ENCODE measurements around the gene COL26A1.

The COL26A1 gene

GRCh38 chr7:101373812-101374614 is 11.3 kb downstream of the COL26A1 start:
- no peak for DNase-seq

GRCh38 chr7:101374990-101375389 is 12.3 kb downstream of the COL26A1 start:
- no peak for DNase-seq

GRCh38 chr7:101376601-101377000 is 13.9 kb downstream of the COL26A1 start:
- no peak for DNase-seq

GRCh38 chr7:101377189-101377736 is 14.6 kb downstream of the COL26A1 start:
- no peak for DNase-seq

- no peak for DNase-seq
Measured at GRCh38 chr7:101378751-101379174, 16.1 kb downstream of the COL26A1 start.

- no peak for DNase-seq
Measured at GRCh38 chr7:101379302-101379701, 16.6 kb downstream of the COL26A1 start.

- DNase-seq, result no peak
Measured at GRCh38 chr7:101381549-101382111, 19.0 kb downstream of the COL26A1 start.

- no peak for DNase-seq
Measured at GRCh38 chr7:101382937-101383336, 20.3 kb downstream of the COL26A1 start.

GRCh38 chr7:101386177-101386557 is 23.5 kb downstream of the COL26A1 start:
- no peak for DNase-seq

- DNase-seq, result no peak
Measured at GRCh38 chr7:101386558-101387231, 24.0 kb downstream of the COL26A1 start.

GRCh38 chr7:101390901-101391301 is 28.2 kb downstream of the COL26A1 start:
- DNase-seq, result peak; percentile 44

GRCh38 chr7:101391991-101392390 is 29.3 kb downstream of the COL26A1 start:
- no peak for DNase-seq

- DNase-seq, result no peak
Measured at GRCh38 chr7:101393865-101394264, 31.2 kb downstream of the COL26A1 start.

GRCh38 chr7:101395376-101395775 is 32.7 kb downstream of the COL26A1 start:
- no peak for DNase-seq

- no peak for DNase-seq
Measured at GRCh38 chr7:101397243-101397642, 34.6 kb downstream of the COL26A1 start.

- DNase-seq, result no peak
Measured at GRCh38 chr7:101397770-101398324, 35.2 kb downstream of the COL26A1 start.

- no peak for DNase-seq
Measured at GRCh38 chr7:101398396-101399289, 36.0 kb downstream of the COL26A1 start.

GRCh38 chr7:101399759-101400158 is 37.1 kb downstream of the COL26A1 start:
- no peak for DNase-seq

GRCh38 chr7:101400751-101401150 is 38.1 kb downstream of the COL26A1 start:
- no peak for DNase-seq

GRCh38 chr7:101401390-101402080 is 38.9 kb downstream of the COL26A1 start:
- DNase-seq, result no peak

GRCh38 chr7:101402081-101402779 is 39.6 kb downstream of the COL26A1 start:
- DNase-seq, result no peak
